Left lung (tissue), 10 donors: Measurements from ENCODE around the gene SIL1. TPM values are rescaled to one million over a fixed set of nuclear protein-coding genes. Genes with fewer than 3 reads are reported as not detected.
A peak's percentile ranks its signal among the peaks of the same experiment; 100 is the strongest.

Experiments
- ATAC-seq: fragments of 200-7000 bp; cut with Tn5 transposase; one replicate; pipeline ENCODE4 v1.9.1; 2020; ENCODE audit warnings: moderate library complexity
- DNase-seq, 4 donors: peaks; one replicate each; pipeline ENCODE4 v3.0.0-alpha.2; 2013 to 2020
- H3K27ac ChIP-seq, 2 donors: fragments of 200-600 bp; sonication (generic) in 1 of 2; one replicate each; pipeline versions ENCODE4 v1.5.0 to v1.8.0; 2020 to 2021
- H3K27me3 ChIP-seq, 2 donors: fragments of 200-600 bp; sonication (generic) in 1 of 2; one replicate each; pipeline versions ENCODE4 v1.5.0 to v1.8.0; 2020 to 2021
- H3K36me3 ChIP-seq, 2 donors: fragments of 200-600 bp; sonication (generic) in 1 of 2; one replicate each; pipeline versions ENCODE4 v1.5.0 to v1.8.0; 2020 to 2021
- H3K4me1 ChIP-seq, 2 donors: fragments of 200-600 bp; one replicate each; pipeline ENCODE4 v1.8.0; 2021
- H3K4me3 ChIP-seq, 2 donors: fragments of 200-600 bp; sonication (generic) in 1 of 2; one replicate each; pipeline versions ENCODE4 v1.5.0 to v1.8.0; 2020 to 2021; ENCODE audit warnings: mild to moderate bottlenecking in 1 of 2
- H3K9me3 ChIP-seq, 2 donors: fragments of 200-600 bp; sonication (generic) in 1 of 2; one replicate each; pipeline versions ENCODE4 v1.5.0 to v1.8.0; 2020 to 2021
- CTCF ChIP-seq, 2 donors: fragments of 200-600 bp; sonication (generic) in 1 of 2; IDR thresholded peaks; one replicate each; pipeline versions ENCODE4 v1.5.0 to v1.8.0; 2021; ENCODE audit warnings: antibody characterized with exemption in 2 of 2
- intact Hi-C, 2 donors: fragments of 100-400 bp; cut with DNase I; formaldehyde crosslinking; loops; one replicate each; pipeline versions ENCODE4 v1.11.2 to v1.14.2; 2022
- polyA plus RNA-seq, 6 donors: library from polyadenylated mRNA; unstranded; fragments of 120-200 nt; gene quantifications; one replicate each; pipeline ENCODE4 v1.2.1, GENCODE V29; 2013; ENCODE audit not compliant: insufficient read length in 6 of 6
- total RNA-seq, 2 donors: library from RNA; stranded (reverse); fragmentation: NEBNext Ultra II Directional; extraction: Animal tissue kit (Norgen Biotek cat#: 25700); gene quantifications; one replicate each; pipeline ENCODE4 v1.2.1, GENCODE V29; 2021
- donor health status: DM: no; HTN: yes; CAD: no.
- donor health status: DM: no; HTN: no; CAD: no.

SIL1 gene
- total and polyA plus RNA-seq, 8 donors = 28.8 to 71.7 (median 37.3) TPM

- Histone ChIP-seq H3K4me3 (no peak overlapping the region), H3K9me3 (no peaks in the 10 kb centered on the region), H3K4me1 (no peaks in the 10 kb centered on the region), H3K27ac (no peak overlapping the region), H3K36me3 (peaks cover 0 to 3% of the 10 kb centered on the region in 2 donors), H3K27me3 (no peaks in the 10 kb centered on the region)
- DNase-seq (peak in 1 of 4 donors; percentile 61), ATAC-seq (peak; percentile 59)
- no peak for TF ChIP-seq CTCF (IDR thresholded peaks at IDR 0.05)
- intact Hi-C loops = no loop called here
Observed at GRCh38 chr5:139091439-139092156, 106.6 kb downstream of the SIL1 start.

DNA sequence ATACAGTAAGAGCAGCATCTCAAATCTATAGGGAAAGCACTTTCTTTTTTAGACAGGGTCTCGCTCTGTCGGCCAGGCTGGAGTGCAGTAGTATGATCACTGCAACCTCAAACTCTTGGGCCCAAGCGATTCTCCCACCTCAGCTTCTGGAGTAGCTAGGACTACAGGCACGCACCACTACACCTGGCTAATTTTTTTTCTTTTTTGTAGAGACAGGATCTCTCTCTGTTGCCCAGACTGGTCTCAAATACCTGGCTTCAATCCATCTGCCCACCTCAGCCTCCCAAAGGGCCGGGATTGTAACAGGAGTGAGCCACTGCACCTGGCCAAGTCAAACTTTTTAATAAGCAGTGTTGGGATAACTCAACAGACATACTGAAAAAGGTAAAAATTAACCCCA, 107.6 kb downstream of the SIL1 start:
- intact Hi-C loops = no loop called here
- peaks cover 0 to 3% of the 10 kb centered on the region in 2 donors for H3K36me3 ChIP-seq
- no peak for ATAC-seq
- TF ChIP-seq CTCF (IDR thresholded peaks at IDR 0.05) = no peak
- no peaks in the 10 kb centered on the region for H3K4me1 ChIP-seq
- DNase-seq = no peak
- no peaks in the 10 kb centered on the region for H3K27me3 ChIP-seq
- H3K4me3 ChIP-seq = no peak overlapping the region
- H3K9me3 ChIP-seq = no peaks in the 10 kb centered on the region
- no peak overlapping the region for H3K27ac ChIP-seq

DNA sequence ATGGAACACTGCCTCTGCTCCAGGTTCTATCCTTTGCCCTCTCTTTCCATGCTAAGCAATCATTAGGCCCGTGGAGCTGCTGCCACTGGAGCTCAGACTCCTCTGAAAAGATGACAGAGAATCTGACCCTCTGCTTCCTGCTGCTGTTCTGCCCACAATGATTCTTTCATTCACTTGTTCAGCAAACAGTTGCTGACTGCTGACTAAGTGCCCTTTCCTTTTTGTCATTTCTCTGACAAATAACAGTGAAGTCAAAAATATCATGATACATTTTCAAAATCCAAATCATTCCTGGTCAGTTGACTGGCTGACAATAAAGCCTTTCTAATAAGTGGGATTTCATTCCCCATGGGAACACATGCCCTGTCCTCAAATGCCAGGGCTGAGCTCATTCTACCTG, 110.1 kb downstream of the SIL1 start:
- H3K4me3 ChIP-seq = no peak overlapping the region
- DNase-seq (no peak), ATAC-seq (no peak)
- TF ChIP-seq CTCF (IDR thresholded peaks at IDR 0.05) = no peak
- H3K4me1 ChIP-seq = no peaks in the 10 kb centered on the region
- no peaks in the 10 kb centered on the region for H3K36me3 ChIP-seq
- intact Hi-C loops = no loop called here
- no peak overlapping the region for H3K27ac ChIP-seq
- H3K27me3 ChIP-seq = no peaks in the 10 kb centered on the region
- no peaks in the 10 kb centered on the region for H3K9me3 ChIP-seq

- Histone ChIP-seq H3K4me1 (no peaks in the 10 kb centered on the region), H3K4me3 (no peak overlapping the region), H3K9me3 (no peaks in the 10 kb centered on the region), H3K27me3 (no peaks in the 10 kb centered on the region), H3K27ac (no peak overlapping the region), H3K36me3 (no peaks in the 10 kb centered on the region)
- ATAC-seq (no peak), DNase-seq (no peak)
- intact Hi-C loops = no loop called here
- TF ChIP-seq CTCF (IDR thresholded peaks at IDR 0.05) = no peak
Observed at GRCh38 chr5:139082813-139083498, 115.2 kb downstream of the SIL1 start.

GRCh38 chr5:139079991-139080610, 118.1 kb downstream of the SIL1 start:
- H3K4me1 ChIP-seq = no peaks in the 10 kb centered on the region
- no peak for TF ChIP-seq CTCF (IDR thresholded peaks at IDR 0.05)
- H3K27me3 ChIP-seq = no peaks in the 10 kb centered on the region
- no peak overlapping the region for H3K4me3 ChIP-seq
- no peaks in the 10 kb centered on the region for H3K9me3 ChIP-seq
- H3K27ac ChIP-seq = no peak overlapping the region
- H3K36me3 ChIP-seq = no peaks in the 10 kb centered on the region
- intact Hi-C loops = no loop called here
- DNase-seq (no peak), ATAC-seq (no peak)
